Prostate gland (tissue), 2 donors: ENCODE results near the gene INTS1. TPM values are rescaled to one million over a fixed set of nuclear protein-coding genes. Genes with fewer than 3 reads are reported as not detected.

Source experiments
- DNase-seq: peaks from one replicate; pipeline ENCODE4 v3.0.0-alpha.2; 2019; ENCODE audit warnings: low spot score
- H3K27ac ChIP-seq, 2 donors: fragments of 200-600 bp; sonication (generic); 2 replicates each; pipeline ENCODE4 v1.5.1; 2017 to 2019
- H3K27me3 ChIP-seq: fragments of 200-600 bp; sonication (generic); replicated peaks from 2 replicates; pipeline ENCODE4 v1.5.1; 2019; ENCODE audit not compliant: insufficient read depth
- H3K36me3 ChIP-seq, 2 donors: fragments of 200-600 bp; sonication (generic); 1 replicate in 1 of 2; 2 replicates in 1 of 2; pipeline versions ENCODE4 v1.5.1 to v1.8.1; 2017 to 2019
- H3K4me1 ChIP-seq: fragments of 200-600 bp; sonication (generic); replicated peaks from 2 replicates; pipeline ENCODE4 v1.5.1; 2019
- H3K4me3 ChIP-seq, 2 donors: fragments of 200-600 bp; sonication (generic); 2 replicates each; pipeline ENCODE4 v1.5.1; 2017 to 2019
- H3K9me3 ChIP-seq: fragments of 200-600 bp; sonication (generic); 2 replicates; pipeline ENCODE4 v1.5.1; 2017
- CTCF ChIP-seq, 4 experiments: fragments of 200-600 bp in 2 of 4; fragments of 450-650 bp in 2 of 4; sonication (generic) in 2 of 4; IDR thresholded peaks; 1 replicate in 3 of 4; 2 replicates in 1 of 4; pipeline ENCODE4 v1.5.1; 2016 to 2019; ENCODE audit warnings: antibody characterized with exemption in 4 of 4, mild to moderate bottlenecking in 2 of 4, moderate library complexity in 2 of 4
- POLR2A ChIP-seq: fragments of 450-650 bp; IDR thresholded peaks from one replicate; pipeline ENCODE4 v1.6.1; 2016; ENCODE audit warnings: antibody characterized with exemption, mild to moderate bottlenecking
- POLR2AphosphoS5 ChIP-seq: sonication (generic); formaldehyde crosslinking; IDR thresholded peaks from one replicate; pipeline ENCODE4 v1.6.1; 2017; ENCODE audit warnings: antibody characterized with exemption
- WGBS: methylation state at CpG from one replicate; pipeline ENCODE4 v1.1.5; 2018; 5-methylcytosine and 5-hydroxymethylcytosine counted together
- intact Hi-C: fragments of 100-400 bp; cut with DNase I; formaldehyde crosslinking; loops from one replicate; pipeline ENCODE4 v1.14.2; 2022
- total RNA-seq, 2 donors: library from RNA; depleted of rRNA; stranded (reverse); fragments of >200 nt; gene quantifications; one replicate each; pipeline ENCODE4 v1.1.0, GENCODE V29; 2016

The INTS1 gene
- total RNA-seq, 2 donors from 2014 or later = 64.9 to 146 TPM

- TF ChIP-seq CTCF (IDR thresholded peaks at IDR 0.05) (no peak), POLR2A (no peak), POLR2AphosphoS5 (no peak)
- H3K9me3 ChIP-seq = no peaks in the 10 kb centered on the region
- H3K4me1 ChIP-seq = no peaks in the 10 kb centered on the region
- H3K27me3 ChIP-seq = no peaks in the 10 kb centered on the region
- no peak overlapping the region for H3K27ac ChIP-seq
- WGBS = 91% methylated on average over 16 of the region's 18 CpGs
- DNase-seq = no peak
- peaks cover 20 to 39% of the 10 kb centered on the region in 2 donors for H3K36me3 ChIP-seq
- intact Hi-C loops = no loop called here
- H3K4me3 ChIP-seq = no peak overlapping the region
Measured at GRCh38 chr7:1489336-1489735, 14.9 kb downstream of the INTS1 start.

DNA sequence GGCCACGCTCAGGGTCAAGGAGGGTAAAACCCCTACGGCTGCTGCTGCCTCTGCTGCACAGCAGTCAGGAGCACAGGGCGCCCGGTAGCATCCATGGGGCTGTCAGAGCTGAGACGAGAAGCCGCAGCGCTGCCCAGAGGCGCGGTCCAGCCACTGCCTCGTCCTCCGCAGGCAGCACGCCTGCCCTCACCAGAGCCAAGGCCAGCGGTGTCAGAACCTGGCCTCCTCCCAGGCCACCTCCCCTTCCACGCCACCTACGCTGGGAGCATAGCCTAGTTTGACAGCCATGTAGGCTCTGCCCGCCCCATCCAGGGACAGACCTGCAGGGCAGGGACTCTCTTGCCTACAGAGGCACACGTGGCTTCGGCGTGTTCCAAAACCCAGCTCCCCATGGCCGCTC is 16.2 kb downstream of the INTS1 start:
- WGBS = 89% methylated on average over 17 of the region's 20 CpGs
- Histone ChIP-seq H3K4me1 (no peaks in the 10 kb centered on the region), H3K36me3 (peaks cover 25 to 45% of the 10 kb centered on the region in 2 donors), H3K9me3 (no peaks in the 10 kb centered on the region), H3K4me3 (no peak overlapping the region), H3K27ac (no peak overlapping the region), H3K27me3 (no peaks in the 10 kb centered on the region)
- intact Hi-C loops = no loop called here
- no peak for DNase-seq
- TF ChIP-seq CTCF (IDR thresholded peaks at IDR 0.05) = no peak
- no peak for TF ChIP-seq POLR2AphosphoS5
- TF ChIP-seq POLR2A = no peak

DNA sequence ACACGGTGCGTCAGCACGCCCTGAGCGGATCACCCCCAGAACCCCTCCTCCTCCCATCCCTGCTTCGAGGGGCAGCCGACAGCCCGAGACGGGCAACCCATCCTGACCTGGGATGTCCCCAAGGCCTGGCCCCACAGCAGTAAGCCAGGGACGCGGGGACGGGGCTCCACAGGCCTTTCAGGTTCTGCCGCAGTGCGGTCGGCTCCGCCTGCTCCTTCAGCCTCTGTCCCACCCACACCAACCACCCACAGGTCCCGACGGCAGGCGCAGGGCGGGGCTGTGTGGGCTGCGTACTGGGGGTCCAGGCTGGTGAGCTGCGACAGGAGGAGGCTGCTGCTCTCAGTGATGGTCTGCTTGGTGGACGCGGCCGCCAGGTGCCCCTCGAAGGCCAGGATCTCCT is 16.7 kb downstream of the INTS1 start:
- no peak for DNase-seq
- H3K27ac ChIP-seq = no peak overlapping the region
- intact Hi-C loops = no loop called here
- no peak overlapping the region for H3K4me3 ChIP-seq
- TF ChIP-seq CTCF (IDR thresholded peaks at IDR 0.05) (no peak), POLR2AphosphoS5 (no peak), POLR2A (no peak)
- no peaks in the 10 kb centered on the region for H3K9me3 ChIP-seq
- WGBS = 88% methylated on average over 25 of the region's 25 CpGs
- peaks cover 25 to 45% of the 10 kb centered on the region in 2 donors for H3K36me3 ChIP-seq
- H3K27me3 ChIP-seq = no peaks in the 10 kb centered on the region
- H3K4me1 ChIP-seq = no peaks in the 10 kb centered on the region

DNA sequence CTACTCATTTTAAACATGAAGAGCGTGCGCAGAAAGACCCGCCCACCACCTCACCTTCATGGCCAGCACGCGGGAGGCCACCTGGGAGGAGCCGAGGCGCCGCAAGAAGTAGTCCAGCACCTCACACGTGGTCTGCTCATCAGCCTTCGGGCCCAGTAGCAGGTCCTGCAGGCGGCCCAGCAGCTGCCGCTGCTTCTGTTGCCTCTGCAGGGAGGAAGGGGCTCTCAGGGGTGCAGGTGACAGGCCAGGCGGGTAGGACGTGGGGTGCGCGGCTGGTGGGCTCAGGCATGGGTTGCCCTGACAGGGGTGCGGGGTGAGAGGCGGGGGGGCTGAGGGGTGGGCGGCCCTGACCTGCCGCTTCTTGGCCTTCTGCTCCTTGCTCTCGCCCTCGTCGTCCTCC is 17.6 kb downstream of the INTS1 start:
- intact Hi-C loops = no loop called here
- no peak overlapping the region for H3K4me3 ChIP-seq
- no peak for DNase-seq
- WGBS = 92% methylated on average over 23 of the region's 23 CpGs
- H3K27me3 ChIP-seq = no peaks in the 10 kb centered on the region
- H3K9me3 ChIP-seq = no peaks in the 10 kb centered on the region
- peaks cover 25 to 45% of the 10 kb centered on the region in 2 donors for H3K36me3 ChIP-seq
- H3K4me1 ChIP-seq = no peaks in the 10 kb centered on the region
- no peak overlapping the region for H3K27ac ChIP-seq
- TF ChIP-seq CTCF (IDR thresholded peaks at IDR 0.05) (no peak), POLR2AphosphoS5 (no peak), POLR2A (no peak)

GRCh38 chr7:1485156-1485555 is 19.0 kb downstream of the INTS1 start:
- Histone ChIP-seq H3K27ac (no peak overlapping the region), H3K9me3 (no peaks in the 10 kb centered on the region), H3K36me3 (peaks cover 27 to 39% of the 10 kb centered on the region in 2 donors), H3K4me3 (no peak overlapping the region), H3K4me1 (no peaks in the 10 kb centered on the region), H3K27me3 (no peaks in the 10 kb centered on the region)
- no peak for DNase-seq
- WGBS = 91% methylated on average over 19 of the region's 19 CpGs
- intact Hi-C loops = no loop called here
- no peak for TF ChIP-seq CTCF (IDR thresholded peaks at IDR 0.05)
- no peak for TF ChIP-seq POLR2AphosphoS5
- TF ChIP-seq POLR2A = no peak
